Measurements from ENCODE around the gene SLC4A2. TPM values are rescaled to one million over a fixed set of nuclear protein-coding genes. Genes with fewer than 3 reads are reported as not detected.

Gene SLC4A2
- total RNA-seq, 1 experiment from 2014 or later, result 82.9 TPM

DNA sequence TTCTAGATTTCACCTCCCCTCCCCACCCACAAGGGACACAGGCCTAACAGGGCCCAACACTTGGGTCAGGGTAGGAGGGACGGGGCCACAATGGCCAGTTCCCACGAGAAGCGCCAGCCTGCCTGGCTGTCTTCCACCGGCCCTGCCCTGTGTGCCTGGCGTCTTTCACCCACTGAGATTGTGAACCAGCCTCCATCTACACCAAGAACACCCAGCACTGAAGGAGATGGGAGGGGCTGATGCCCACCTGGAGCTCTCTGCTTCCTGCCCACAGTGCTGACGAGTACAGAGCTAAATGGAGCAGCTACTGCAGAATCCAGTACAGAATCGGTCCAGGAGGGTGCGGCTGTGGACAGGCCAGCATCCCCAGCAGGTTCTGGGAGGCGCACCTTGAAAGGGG, 13.4 kb upstream of the SLC4A2 start:
- no peak for DNase-seq (ENCODE audit: low spot score)

DNA sequence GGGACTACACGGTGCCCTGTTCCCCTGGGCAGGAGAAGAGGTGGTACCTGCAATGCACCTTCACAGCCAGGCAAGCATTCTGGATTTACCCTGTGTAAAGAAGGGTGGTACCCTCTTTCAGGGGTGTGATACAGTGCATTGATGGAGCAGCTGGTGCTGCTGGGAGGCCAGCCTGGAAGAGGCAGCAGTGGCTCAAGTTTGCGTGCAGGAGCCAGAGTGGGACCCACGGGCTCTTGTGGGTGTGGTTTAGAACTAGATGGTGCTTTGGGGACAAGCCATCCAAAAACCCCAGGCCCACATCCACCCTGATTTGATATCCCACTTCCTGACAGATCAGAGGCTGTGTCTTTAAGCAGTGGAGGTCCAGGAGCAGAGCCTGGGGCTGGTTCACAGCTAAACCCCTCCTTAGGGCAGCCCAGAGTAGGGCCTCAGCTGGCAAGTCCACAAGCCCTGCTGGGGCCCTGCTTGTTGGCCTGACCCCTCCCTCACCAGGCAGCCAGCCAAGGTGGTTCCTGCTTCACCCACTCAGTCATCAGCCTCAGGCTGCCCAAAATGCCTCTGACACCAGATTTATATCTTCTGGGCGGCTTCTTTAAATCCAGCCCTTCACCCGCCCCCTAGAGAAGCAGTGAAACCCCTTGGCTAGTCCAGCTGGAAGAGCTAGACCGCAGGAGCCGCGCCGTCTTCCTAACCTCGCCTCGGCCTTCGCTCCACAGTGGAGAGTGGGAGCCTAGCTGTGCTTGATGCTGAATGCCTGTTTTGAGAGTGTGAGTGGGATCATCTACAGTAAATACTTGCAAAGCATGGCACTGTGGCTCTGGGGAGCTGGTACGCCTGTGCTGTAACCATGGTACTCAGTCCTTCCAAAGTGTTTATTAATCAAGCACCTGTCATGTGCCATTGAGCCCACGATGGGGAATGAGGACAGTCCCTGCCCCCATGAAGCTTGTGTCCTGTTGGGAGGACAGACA, 12.5 kb upstream of the SLC4A2 start:
- DNase-seq (ENCODE audit: low spot score), result peak; percentile 76

DNA sequence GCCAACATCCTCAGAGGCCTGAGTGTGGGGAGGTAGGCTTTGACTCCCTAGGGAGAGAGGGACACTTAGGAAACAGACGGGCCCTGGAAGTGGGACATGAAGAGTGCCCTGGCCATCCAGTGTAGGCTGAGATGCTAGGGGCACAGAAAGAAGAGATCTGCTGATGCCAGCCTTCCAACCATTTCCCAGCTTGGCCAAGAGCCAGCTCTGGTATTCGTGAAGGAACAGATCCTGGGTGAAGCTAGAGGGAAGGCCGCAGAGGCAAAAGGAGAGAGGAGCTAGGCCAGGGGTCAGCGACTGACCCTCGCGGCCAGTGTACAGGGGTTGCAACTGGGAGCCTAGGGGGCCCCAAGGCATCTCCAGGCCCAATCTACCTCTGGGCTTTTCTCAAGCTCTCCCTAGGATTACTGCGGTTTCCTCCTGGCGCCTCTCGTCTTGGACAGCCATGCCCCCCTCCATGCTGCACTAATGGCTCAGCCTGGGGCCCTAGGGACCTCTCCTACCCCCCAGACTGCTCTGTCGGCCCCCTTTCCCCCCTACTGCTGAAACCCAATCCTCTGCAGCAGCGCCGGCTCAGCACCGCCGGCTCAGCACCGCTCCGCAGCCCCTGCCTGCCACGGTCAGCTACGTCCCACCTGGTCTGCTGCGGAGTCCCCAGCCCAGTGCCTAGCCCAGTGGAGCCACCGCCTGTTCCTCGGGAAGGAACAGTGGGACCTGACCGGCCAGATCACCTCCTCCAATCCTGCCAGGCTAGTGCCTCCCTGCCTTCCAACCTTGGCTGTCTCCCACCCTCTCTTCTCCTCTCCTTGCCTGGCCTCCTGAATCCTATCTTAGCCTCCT, 11.2 kb upstream of the SLC4A2 start, which contains the start of gene ASIC3:
TSS of gene ASIC3 (plus strand) at position 556 of the 840 bp plus-strand sequence. CDS start 355 bp downstream, outside the sequence.
- no peak for DNase-seq (ENCODE audit: low spot score)

DNA sequence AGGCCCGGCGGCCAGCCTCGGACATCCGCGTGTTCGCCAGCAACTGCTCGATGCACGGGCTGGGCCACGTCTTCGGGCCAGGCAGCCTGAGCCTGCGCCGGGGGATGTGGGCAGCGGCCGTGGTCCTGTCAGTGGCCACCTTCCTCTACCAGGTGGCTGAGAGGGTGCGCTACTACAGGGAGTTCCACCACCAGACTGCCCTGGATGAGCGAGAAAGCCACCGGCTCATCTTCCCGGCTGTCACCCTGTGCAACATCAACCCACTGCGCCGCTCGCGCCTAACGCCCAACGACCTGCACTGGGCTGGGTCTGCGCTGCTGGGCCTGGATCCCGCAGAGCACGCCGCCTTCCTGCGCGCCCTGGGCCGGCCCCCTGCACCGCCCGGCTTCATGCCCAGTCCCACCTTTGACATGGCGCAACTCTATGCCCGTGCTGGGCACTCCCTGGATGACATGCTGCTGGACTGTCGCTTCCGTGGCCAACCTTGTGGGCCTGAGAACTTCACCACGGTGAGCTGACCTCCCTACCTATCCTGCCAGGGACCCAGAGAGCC, 10.4 kb upstream of the SLC4A2 start:
- DNase-seq (ENCODE audit: low spot score), result no peak

DNA sequence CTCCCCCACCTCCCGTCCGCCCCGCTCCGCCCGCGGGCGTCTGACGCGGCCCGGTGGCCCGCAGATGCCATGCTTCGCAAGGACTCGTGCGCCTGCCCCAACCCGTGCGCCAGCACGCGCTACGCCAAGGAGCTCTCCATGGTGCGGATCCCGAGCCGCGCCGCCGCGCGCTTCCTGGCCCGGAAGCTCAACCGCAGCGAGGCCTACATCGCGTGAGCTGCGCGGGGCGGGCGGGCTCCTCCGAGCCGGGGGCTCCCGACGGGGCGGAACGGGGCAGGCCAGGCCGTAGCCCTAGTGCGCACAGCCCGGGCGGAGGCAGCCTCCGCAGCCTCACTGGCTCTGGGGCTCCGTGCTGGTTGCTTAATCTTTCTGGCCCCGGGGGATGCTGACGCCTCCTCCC, 8.3 kb upstream of the SLC4A2 start:
- no peak for DNase-seq (ENCODE audit: low spot score)

DNA sequence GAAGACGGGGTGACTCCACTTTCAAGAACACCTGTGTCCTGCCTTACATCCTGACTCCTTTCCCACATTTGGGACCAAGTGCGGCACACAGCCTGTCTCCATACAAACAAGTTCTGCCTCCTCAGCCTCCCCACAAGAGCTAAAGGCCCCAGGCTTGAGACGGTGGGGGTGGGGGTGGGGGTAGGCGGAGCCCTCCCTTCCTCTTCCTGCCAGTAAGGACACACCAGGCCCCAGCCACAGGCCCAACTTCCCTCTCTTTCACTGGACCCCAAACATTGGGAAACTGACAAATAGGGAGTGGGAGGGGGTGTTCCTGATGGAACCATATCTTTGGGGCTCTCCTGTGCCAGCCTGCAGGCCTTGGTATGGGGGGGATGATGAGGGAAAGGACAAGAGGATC, 6.3 kb upstream of the SLC4A2 start:
- DNase-seq (ENCODE audit: low spot score), result no peak

DNA sequence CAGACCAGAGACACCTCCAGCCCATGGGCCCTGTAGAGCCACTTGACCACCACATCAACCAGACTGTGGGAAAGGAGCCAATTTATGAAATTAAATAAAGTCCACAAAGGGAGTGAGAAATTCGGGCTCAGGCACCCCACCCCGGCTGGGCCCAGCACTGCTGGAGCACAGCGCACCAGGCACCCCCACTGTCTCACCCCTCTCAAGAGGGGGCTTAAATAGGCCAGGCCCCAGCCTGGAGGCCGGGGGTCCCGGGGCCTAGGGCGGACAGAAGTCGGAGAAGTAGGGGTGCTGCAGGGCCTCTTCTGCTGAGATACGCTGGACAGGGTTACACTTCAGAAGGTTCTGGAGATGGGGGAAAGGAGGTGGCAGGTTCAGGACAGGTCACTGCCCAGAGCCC, 5.6 kb upstream of the SLC4A2 start:
- DNase-seq (ENCODE audit: low spot score), result no peak

DNA sequence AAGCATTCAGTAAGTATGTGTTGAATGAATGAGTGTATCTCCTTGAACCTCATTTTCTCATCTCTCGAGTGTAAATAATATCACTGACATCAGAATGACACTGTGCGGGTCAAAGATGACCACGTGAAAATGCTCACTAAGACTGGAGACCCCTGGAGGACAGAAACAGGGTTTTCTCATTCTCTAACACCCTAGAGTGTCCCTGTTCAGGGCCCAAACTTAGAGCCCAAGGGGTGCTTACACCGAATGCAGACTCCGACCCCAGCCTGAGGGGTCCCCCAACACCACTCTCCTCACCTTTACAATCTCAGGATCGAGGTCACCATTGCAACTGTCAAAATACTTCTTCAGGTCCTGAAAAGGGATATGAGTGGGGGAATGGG, 3.1 kb upstream of the SLC4A2 start:
- no peak for DNase-seq (ENCODE audit: low spot score)

DNA sequence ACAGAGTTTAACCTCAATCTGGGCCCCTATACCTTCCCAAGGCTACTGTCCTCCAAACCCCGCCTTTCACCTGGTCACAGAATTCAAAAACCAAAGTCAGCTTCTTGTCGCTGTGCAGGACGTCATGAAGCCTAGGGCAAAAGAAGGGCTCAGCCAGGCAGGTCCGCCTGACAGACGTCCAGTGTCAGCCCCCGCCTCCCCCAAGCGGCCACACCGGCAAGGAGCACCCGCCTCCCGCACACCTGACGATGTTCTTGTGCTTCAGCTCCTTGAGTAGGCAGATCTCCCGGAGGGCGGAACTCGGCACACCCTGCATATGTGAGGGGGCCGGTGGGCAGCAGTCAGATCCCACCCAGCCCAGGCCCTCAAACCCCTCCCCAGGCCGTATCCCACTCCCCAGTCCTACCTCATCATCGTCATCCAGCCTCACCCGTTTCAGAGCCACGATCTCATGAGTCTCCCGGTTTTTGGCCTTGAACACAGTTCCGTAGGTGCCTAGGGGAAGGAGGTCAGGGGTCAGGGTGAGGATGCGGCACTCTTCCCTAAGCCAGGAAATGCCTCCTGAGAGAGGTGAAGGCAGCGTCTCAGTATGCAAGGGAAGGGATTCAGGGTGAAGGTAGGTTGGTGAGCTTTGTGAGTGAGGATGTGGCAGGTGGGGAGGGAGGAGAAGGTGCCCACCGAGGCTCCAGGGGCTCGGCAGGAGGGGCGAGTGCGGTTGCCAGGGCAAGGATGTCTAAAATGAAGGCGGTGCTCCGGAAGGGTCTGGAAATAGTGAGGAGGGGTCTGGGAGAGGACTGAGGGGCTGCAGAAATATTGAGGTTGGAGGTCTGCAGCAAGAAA, 2.5 kb upstream of the SLC4A2 start:
- no peak for DNase-seq (ENCODE audit: low spot score)

DNA sequence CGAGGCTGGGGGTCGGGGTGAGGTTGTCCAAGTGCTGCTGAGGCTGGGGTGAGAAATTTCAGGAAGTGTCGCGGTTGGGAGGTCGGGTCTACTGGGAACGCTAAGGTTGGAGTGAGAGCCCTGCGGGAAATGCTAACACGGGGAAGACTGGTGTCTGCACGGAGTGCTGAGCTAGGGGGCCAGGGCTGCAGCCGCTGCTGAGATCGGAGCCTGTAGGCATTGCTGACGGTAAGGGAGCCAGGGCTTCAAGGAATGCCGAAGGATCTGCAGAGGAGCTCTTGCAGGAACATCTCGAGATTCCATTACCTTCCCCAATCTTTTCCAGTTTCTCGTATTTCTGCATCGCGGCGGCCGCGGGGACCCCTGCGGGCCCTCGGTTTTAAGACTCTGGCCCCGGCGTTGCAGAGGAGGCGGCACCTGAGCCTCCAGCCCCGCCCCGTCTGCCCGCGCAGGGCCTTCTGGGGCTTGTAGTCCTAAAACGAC, 1.8 kb upstream of the SLC4A2 start, which contains the start of gene CDK5:
TSS of gene CDK5 (minus strand) at position 392 of the 483 bp plus-strand sequence. CDS start at position 343, 49 bp downstream.
- no peak for DNase-seq (ENCODE audit: low spot score)

DNA sequence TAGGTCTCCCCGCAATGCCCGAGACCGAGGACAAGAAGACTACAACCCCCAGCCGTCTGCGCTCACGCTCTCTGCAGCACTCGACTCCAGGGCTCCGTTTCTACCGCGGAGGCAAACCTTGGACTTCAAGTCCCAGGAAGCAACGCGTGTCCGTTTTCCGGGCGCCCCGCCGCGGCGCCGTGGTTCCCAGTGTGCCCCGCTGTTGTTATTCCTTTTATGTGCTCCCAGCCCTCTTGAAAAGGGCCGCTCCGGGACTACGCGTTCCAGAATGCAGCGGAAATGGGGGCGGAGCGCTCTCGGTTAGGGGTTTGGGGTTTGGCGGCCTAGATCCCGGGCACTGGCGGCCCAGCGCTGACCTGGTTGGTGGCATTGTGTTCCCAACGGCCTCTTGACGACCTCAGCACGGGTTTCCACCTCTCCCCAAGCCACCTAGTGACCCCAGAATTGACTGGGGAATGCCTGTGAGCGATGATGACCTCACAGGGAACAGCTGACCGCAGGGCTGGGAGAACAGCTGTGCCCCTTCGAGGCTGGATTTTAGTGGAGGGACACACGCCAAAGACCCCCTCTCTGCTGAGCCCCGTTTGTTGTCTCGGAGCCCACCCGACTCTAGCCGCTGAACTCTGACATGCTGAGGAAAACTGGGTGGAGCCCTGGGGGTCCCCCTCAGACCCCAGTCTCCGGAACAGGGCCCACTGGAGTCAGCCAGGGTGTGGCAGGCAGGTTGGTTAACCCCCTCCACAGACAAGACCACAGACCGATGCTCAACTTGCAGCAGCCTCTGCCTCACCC, 1.2 kb upstream of the SLC4A2 start:
- peak; percentile 99 for DNase-seq (ENCODE audit: low spot score)

DNA sequence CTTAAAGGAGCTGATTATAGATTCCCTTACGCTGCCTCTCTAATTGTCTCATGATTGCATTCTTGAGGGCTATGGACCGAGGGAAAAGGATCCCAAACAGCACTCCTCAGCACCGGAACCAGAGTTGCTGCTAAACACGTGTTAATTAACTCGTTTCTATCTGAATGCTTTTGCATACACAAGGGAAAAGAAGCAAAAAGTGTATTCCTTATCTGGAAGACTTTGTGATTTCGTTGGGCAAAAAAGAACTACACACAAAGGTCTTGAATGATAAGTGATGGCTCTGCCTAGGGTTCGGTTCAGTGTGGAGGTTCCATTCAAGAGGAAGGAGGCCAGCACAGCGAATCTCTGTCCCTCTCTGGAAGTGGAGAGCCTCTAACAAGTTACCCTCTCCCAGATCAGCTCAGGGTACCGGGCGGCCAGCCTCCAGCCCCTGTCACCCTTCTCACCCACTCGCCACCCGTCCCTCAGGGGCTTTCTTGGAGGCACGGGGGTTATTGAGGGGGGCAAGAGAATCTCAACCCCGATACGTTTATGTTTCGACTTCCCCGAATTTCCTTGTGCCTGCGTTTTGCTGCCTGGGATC, 515 bp upstream of the SLC4A2 start:
- no peak for DNase-seq (ENCODE audit: low spot score)

DNA sequence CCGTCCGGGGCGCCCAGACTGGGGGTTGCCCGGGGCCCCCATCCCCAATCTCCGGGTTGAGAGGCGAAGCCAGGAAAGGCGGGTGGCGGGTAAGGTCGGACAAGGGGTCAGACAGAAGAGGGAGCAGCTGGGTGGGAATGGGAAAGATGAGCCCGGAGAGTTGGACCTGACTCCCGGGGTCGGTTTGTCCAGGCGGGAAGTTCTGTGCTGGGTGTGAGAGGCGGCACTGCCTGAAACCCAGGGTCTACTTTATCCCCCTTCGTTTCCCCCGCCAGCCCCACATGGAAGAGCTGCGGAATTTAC, 675 bp downstream of the SLC4A2 start:
- no peak for DNase-seq (ENCODE audit: low spot score)

DNA sequence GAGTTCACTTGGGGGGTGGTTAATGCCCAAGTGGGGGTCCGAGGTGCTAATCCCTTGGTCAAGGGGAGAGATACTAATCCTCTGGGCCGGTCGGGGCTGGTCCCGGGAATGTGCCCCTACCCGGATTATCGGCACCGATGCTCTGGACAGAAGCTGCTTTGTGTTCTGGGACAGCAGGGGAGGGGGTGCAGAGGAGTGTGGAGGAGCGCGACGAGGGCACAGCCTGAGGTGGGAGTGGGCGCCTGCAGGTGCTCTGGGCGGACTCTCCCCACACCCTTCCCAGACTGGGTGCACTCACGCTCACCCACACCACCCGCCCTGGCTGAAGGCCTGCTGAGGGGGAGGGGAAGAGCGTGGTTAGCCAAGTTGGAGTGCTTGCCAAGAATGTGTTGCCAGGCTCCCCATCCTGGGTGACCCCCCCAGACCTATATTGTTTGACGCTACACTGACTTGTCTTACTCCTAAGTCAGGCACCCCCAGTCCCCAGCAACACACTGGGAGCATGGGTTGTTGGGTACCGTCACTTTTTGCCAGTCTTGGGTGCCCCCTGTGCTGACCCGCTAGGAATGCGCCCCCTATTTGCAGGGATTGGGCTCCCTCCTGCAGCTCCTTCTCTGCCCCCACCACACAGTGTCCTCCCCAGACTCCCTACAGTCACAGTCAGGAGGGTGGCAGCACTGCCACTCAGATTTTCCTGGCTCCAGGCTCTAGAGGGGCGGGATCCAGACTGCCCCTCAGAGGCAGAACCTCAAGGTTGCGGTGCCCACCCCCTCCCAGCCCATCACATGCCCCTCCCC, 1.2 kb downstream of the SLC4A2 start:
- DNase-seq (ENCODE audit: low spot score), result peak; percentile 58

DNA sequence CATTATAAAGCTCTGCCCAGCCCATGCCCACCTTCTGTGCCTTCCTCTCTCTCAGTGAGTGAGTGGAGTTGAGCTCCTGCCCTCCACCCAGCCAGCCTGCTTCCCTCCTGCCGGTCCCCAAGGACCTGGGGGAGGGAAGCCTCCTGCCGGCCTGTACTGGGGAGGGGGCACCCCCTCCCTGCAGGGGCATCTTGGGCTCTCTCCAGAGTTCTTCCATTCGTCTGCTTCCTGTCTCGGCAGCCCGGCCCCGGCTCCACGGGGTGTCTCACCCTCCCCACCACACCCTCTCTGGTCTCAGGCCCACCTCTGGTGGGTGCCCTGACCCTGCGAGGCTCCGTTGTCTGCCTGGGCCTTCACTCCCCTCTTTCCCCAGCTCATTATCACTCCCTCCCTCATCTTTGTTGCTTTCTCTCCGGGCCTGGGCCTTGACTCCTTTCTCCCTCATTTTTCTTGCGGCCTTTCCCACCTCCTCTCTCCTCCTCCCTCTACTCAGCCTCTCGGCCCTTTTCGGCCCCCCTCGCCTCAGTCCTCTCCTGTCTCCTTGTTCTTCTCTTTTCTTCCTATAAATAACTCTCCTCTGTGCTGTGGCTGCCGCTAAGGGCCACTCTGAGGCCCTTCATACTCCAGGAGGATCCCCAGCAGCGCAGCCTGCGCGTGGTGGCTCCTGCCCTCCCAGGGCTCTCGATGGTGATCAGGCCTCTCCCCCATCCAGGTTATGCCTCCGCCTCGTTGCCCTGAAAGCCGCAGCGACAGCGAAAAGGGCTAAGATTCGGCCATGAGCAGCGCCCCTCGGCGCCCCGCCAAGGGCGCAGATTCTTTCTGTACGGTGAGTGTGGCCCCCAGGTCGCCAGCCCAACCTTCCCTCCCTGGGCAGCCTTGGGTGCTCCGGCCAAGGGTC, 2.1 kb downstream of the SLC4A2 start:
- no peak for DNase-seq (ENCODE audit: low spot score)

DNA sequence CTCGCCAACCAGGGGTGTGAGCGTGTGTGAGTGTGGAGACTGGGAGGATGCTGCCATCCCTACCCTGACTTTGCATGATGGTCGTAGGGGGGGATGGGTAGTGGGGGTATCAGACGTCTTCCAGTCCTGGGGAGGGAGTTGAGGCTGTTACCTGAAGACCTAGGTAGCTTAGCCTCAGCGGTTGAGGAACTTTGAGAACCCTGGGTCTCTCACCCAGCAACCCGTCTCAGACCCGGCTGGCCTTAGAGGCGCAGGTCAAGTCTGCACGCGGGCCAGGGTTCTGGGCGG, 2.7 kb downstream of the SLC4A2 start:
- DNase-seq (ENCODE audit: low spot score), result no peak

DNA sequence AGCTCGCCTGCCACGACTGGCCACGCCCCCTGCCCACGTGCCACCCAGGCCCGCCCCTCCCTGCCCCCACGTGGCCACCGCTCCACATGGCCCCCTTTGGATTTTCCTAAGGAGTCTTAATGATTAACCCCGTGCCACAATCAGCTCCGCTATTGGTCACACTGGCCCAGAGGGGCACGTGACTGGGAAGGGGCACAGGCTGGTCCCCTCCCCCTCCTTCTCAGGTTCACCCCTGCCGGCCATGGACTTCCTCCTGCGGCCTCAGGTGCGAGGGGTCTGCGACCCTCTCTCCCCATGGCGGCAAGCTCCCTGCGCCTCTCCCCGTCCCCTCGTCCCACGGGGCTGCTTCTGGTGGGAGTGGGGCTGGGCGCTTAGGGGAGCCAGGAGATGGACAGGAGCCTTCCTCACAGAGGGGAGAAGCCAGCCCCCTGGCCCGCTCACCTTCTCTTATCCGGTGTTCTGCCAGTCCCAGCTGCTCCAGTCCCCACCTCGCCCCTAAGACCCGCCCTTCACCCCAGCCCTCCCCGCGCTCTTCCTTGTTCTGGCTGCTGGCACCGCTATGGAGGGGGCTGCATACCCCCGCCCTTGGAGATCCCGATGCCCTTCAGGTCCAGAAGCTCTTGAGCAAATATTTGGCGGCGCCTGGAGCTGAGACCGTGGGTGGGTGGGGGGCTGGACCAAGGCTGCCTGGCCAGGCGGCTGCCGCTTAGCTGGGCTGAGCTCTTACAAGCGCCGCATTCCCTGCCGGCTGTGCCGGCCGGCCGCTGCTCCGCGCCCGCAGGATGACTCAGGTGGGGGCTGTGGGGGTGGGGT, 3.2 kb downstream of the SLC4A2 start:
- no peak for DNase-seq (ENCODE audit: low spot score)

DNA sequence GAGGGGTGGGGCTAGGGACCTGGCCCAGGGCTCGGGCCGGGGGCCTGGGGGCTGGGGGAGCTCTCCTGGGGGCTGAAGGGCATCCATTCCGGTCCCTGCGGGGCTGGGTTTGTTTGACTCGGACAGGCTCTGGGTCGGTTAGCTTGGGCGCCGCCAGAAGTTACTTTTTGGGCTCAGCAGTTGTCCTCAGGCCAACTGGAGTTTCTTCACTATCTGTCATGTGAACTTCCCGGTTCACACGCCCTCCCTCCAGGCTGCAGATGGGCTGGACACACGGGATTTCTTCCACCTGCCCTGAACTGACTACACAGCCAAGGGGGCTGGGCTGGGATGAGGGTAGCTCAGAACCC, 3.8 kb downstream of the SLC4A2 start:
- no peak for DNase-seq (ENCODE audit: low spot score)

Measured in H4 (cell line).